HG02884 (cell line): ENCODE data around the gene GABRB1.

Experiments used
- ATAC-seq: cut with Tn5 transposase; IDR thresholded peaks from one replicate; pipeline ENCODE4 v1.9.1; 2021; ENCODE audit warnings: mild to moderate bottlenecking, moderate library complexity; ENCODE audit not compliant: unreplicated experiment

GABRB1 gene

DNA sequence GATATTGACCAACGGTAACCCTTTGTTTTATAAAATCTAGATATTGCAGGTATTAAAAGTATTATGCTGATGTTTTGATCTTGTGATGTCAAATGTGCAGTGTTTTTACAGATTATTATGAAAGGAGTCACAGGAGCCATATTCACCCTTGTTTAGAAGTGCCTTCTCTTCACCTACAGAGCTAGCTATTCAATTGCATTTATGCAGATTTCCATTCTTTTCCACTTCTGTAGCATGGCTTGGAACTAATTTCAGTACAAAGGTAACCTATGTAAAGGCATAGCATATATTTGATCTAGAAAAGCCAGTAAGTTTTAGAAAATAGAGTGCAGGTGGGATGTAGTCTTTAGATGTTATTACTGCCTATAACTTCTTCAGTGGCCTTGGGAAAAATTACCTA lies 176.2 kb downstream of the GABRB1 start:
- no peak for ATAC-seq

DNA sequence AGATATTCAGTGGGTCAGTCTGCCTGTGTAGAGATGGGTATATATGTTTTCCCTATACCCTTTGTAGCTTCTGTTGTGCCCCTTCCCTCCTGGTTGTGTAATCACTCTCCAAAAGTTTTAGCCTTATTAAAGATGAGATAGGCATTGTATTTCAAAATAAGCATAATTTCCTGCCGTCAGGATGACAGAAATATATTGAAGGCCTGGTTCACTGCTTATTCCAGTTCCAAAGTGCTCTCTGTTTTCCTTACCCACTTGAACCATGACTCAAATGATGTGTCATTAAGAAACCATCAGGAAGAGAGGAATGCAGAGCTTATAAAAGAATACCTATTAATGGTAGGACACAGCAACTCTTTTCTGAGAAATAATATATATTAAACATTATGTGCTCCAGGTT lies 178.5 kb downstream of the GABRB1 start:
- ATAC-seq: no peak

DNA sequence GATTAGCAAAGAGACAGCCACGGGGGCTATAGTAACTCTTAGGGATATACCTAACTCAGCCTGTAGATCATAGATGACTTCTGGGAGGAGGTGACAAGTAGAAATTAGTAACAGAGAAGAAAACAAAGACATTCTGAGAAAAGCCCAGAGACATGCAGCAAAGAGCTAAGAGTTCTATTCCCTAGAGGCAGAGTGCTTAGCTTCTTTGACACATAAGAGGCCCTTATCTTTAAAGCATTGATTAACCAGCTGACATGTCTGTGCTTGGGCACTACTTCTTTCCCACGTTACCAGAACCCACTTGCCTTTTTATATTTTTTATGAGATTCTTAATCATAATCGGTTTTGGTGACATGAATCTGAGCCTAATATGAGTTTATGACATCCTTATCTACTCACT lies 179.5 kb downstream of the GABRB1 start:
- ATAC-seq: no peak

DNA sequence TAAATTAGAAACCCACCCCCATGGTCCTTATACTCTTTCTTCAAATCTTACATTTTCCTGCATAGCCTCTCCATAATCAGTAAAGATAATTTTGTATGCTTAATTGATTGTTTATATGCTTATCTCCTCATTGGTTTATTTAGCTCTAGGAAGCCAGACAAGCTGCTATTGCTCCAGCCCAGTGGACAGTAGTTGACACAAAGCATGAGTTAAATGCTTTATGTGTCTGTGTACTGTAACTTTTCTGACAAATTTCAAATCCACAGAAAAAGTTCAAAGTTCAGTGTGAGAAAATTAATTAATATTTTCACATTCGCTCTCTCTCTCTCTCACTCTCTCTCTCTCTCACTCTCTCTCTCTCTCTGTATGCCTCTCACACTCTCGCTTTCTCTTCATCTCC lies 181.7 kb downstream of the GABRB1 start:
- ATAC-seq: no peak

DNA sequence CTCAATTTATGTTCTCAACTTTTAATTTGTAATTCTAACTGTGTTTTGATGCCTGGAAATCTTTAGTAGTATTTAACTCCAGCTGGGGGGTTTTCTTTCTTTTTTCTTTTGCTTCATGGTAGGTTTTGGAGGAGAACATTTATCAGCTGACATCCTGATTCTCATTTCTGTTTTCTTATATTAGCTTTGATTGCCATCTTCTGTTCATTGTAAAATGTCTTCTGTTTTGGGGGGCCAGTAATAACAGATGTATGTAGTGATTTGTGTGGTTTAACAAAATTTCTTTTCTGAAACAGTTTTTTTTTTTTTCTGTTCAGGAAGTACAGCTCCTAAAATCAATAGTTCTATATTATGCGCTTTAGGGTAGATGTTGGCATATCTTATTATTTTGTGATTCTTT lies 182.2 kb downstream of the GABRB1 start:
- no peak for ATAC-seq

DNA sequence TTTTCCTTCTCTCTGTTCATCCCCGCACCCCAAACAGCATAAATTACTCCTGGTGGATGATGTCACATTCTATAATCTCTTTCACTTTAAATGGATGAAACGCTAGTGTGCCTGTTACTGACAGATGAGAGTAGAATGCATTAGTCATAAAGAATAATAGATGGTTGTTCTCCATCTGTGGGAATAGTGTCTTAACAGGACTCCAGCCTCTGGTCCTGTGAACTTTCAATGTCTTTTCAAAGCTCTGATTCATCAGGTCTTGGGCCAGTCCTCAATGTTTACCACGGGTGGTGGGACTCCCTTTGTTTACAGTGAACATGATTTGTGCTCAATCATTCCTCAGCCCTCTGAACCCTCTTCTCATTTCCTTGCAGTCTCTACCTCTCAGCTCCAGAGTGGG lies 182.6 kb downstream of the GABRB1 start:
- no peak for ATAC-seq

DNA sequence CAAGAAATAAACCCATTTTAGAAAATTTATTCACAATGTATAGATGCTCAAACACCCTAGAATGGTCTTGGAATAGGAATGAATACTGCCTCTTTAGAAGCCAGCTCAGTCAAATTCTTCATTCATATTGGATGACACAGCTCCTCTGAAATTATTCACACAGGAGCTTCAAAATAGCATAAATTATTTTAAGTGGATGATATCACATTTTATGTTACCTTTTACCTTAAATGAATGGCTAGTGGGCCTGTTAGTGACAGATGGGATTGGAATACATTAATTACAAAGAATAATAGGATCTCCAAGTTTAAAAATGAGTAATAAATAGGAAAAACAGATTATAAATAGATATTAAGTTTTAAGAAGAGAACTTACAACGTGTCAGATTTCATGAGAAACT lies 184.4 kb downstream of the GABRB1 start:
- ATAC-seq: no peak

DNA sequence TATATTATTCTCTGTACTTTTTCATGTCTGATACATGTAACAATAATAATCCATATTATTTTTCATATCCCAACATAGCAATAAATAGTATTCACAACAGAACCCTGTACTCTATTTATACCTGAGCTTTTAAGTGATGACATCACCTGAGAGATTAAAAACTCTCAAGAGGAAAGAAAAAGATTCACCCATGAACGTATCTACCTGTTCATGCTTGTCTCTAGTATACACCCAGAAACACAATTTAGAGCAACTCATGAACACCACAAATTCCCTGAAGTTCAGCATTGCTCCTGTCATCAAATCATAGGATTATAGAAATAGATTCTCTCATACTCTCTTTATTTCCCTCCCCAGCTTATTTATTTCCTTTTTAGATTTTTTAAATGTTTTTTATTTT lies 185.9 kb downstream of the GABRB1 start:
- no peak for ATAC-seq

DNA sequence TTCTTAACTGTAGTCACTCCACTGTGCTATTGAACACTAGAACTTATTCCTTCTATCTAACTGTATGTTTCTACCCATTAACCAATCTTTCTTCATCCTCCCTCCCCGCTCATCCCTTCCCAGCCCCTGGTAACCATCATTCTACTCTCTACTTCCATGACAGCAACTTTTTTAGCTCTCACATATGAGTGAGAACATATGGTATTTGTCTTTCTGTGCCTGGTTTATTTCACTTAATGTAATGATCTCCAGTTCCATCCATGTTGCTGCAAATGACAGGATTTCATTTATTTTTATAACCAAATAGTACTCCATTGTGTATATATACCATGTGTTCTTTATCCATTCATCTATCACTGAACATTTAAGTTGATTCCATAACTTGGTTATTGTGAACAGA lies 186.5 kb downstream of the GABRB1 start:
- ATAC-seq: no peak

DNA sequence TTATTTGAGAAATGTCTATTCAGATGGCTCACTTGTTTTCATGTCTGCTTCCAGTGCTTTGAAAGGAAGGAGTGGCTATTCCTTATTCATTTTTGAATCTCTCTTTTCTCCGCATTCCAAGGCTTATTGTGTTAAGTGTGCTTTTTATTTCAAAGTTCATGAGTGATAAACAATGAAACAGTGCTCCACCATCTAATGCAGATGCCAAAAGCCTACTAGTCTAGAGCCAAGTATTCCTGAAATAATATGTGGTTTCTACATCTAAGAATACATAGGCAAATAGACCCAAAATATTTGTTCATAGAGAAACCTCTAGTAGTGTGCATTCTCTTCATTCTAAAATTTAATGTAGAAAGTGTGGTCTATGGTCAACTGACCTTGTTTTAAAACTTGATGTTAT lies 187.3 kb downstream of the GABRB1 start:
- ATAC-seq: no peak

DNA sequence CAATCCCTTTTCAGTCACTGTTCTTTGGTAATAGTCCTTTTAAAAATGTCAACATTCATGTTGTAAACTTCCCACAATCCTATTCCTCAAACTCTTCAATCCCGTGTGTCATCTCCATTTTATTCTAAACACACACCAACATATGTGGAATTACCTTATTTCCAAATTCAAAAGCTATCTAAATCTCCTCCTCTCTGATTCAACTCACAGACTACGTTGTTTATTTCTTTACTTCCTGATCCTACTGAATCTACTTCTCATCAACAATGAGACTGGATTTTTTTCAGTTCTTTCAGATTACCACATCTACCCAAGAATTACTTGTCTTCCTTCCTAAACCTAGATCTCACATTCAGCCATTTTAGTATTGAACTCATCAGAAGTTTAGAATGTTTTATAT lies 188.2 kb downstream of the GABRB1 start:
- no peak for ATAC-seq

DNA sequence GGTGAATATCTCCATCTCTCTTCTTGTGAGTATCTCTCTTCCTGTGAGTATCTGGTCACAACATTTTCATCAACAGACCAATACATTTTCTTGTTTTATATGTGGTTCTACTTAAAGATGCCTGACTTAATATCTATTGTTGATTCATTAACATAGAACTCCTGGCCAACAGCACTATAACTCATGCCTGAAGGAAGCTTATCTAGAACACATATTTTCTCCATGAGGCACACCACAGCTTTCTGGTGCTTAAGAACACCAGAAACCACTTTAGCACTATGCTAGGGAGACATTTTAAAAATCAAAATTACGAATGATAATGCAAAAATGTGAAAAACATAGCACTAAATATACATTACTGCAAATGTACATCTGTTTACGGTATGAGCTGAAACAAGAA lies 190.4 kb downstream of the GABRB1 start:
- no peak for ATAC-seq

DNA sequence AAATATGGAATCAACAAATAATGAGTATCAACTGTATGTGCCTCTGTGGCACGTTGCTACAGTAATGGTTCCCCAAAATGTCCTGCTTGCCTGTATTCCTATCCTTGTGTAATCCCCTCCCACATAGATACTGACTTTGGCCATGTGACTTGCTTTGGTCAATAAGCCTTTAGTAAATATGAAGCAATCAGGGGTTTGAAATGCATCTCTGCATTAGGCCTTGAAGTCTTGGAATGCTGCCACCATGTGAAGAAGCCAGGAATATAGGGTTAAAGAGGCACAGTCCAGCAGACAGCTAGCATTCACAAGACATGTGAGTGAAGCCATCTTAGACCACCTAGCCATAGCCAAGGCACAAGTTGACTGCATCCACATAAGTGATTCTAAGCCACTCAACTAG lies 190.9 kb downstream of the GABRB1 start:
- no peak for ATAC-seq

DNA sequence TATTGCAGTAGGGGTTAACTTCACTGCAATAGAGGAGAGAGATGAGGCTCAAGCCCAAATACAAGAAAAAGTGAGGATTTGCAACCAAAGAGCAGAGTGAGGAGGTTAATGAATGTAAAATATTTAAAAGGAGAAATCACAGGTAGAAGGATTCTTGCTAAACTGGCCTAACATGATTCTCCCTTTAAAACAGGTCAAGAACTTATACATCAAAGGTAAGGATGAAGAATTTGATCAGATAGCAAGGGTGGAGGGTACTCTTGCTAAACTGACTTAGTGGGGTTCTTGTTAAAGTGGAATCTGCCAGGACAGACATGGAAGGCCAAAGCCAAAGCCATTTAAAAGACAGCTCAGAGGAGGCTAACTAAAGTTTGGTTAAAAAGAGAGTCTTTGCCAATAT lies 193.0 kb downstream of the GABRB1 start:
- ATAC-seq: no peak

DNA sequence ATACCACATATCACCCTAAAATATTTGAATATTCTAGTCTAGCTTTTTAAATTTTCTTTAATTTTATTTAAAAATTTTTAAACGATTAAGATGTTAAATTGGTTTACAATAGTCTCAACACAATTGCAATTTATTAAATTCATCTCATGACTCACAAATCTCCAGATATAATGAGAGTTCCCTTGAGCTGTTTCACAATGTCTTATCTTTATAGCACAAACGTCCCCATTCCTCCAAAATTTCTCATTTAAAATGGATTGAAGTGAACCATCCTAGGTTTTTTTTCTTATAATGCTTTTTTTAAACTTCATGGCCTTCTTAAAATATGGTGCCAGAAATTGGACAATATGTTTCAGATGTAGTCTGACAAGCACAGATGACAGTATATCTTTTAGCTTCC lies 204.4 kb downstream of the GABRB1 start:
- ATAC-seq: no peak

DNA sequence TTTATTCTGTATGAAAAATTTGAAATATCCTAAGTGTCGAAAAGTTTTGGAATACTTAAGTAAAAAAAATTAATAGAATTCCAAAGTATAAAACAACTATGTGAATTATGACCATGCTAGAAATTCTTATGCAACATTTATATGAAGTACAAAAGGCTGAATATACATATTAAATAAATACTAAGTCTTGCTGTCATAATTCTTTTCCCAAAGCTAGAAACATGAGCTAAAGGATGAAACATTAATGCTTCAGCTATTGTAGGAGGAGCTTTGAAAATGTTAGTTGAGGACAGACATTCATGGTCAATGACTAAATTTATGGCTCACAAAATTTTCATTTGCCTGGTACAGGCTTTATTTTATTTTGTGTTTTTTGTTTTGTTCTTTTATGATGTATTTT lies 207.3 kb downstream of the GABRB1 start:
- ATAC-seq: no peak

DNA sequence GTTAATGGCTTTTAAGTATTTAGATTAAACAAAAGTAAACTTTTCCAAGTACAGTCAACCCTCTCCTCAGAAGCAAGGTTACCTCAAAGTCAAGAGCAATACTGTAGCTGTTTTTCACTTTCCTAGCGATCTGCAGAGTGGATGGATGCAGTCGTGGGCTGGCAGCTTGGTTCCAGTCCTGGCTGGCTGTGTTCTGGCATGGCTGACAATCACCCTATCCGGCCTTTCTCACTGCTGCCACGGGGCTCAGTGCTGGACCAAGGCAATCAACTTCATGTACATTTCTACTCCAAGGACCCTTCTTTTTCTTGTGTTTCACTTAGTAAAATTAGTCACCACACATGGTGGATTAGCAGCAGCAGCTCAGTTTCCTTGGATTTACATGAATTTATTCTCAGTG lies 208.3 kb downstream of the GABRB1 start:
- no peak for ATAC-seq

DNA sequence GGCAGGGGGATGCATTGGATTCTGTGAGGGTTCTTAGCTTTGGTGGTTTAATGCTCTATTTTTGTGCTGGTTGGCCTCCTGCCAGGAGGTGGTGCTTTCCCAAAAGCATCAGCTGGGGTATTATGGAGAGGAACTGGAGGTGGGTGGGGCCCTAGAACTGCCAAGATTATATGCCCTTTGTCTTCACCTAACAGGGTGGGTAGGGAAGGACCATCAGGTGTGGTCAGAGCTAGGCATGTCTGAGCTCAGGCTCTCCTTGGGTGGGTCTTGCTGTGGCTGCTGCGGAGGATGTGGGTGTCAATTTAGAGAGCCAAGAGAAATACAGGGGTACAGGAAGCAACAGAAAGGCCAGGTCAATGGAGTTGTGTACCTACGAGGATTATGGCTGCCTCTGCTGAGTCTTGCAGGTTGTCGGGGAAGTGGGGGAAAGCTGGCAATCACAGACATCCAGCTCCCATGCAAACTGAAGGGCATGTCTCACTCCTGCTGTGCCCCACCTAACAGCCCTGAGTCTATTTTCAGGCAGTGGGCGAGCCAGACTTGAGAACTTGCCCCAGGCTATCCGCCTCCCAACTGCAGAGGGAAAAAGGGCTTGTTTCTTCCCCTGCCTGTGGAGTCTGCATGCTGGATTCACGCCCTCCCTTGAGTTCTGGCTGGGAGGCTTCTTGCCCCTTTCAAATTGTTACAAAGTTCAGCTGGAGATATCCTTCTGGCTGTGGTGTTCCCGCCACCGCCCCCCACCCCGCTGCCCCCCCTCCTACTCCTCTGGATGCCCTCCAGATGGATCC lies 220.2 kb downstream of the GABRB1 start:
- no peak for ATAC-seq

DNA sequence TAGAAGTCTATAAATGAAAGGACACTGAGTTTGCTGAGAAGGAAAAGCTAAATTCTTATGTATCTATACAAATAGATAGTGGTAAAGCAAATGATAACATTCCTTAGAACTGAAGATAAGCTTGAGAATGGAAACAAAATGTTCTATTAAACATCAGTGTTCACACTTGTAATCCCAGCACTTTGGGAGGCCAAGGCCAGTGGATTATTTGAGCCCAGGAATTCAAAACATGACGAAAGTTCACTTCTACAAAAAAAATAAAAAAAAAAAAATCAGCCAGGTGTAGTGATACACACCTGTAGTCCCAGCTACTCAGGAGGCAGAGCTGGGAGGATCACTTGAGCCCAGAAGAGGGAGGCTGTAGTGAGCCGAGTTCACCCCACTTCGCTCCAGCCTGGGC lies 232.4 kb downstream of the GABRB1 start:
- no peak for ATAC-seq

DNA sequence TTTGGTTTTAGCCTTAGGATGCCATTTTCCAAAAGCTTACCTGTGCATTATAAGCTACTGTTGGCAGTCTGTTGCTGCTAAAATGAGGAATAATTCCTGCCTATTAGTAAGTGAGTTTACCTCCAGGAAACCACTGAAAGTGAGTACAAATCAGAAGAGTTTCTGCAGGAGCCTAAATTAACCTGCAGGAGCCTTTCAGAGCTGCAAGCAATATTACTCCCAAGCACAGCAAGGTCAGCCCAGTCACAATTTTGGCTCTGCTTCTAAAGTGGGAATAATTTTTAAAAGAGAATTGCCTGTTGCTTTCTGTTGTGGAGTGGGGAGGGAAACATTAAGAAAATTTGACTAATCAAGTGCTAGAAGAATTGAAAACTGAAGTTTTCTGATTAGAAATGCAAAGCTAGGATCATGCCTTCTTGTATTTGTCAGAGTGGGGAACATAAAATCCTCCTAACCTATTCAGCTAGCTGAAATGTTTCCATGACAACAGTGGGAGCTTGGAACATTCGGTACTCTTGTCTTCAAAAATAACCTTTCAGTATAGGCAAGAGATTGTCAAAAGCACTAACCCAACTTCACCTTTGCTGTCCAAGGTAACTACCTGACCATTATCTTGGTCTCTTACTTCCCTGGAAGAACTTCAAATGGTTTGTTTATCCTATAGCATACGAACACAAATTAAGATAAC lies 239.0 kb downstream of the GABRB1 start:
- ATAC-seq: no peak

DNA sequence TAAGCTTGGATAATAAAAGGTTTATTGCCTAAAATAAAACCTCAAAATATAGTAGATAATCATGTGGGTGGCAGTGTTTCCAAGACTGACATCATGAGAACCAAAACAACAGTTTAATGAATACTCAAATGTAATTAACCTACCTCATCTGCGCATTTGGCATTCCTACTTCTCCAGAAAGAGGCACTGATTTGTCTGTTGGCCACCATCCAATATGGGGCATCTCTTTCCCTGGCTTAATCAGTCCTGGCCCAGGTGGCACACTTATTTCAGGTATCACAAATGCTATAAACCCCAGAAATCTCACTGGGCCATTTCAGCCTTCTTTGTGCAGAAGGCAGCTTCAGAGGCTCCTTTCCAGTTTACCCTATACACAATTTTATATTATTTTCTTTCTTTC lies 239.9 kb downstream of the GABRB1 start:
- ATAC-seq: no peak

DNA sequence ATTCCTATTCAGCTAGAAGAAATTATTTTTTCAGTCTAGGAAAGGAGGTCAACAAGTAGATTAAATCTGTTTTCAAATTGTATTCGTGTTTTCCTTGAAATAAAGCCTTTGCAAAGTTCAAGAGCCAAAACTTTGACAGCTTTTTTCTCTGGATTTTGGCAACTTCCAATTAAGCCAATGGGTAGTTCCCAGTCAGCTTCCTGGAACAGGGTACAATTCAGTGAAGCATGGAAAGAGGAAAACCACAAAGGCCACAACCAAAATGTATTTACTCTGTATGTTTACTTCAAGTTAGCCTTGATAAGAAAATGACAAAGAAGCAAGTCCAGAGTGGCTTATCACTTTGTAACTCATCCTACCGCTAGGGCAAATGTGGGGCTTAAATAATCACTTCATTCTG lies 243.5 kb downstream of the GABRB1 start:
- ATAC-seq: no peak

DNA sequence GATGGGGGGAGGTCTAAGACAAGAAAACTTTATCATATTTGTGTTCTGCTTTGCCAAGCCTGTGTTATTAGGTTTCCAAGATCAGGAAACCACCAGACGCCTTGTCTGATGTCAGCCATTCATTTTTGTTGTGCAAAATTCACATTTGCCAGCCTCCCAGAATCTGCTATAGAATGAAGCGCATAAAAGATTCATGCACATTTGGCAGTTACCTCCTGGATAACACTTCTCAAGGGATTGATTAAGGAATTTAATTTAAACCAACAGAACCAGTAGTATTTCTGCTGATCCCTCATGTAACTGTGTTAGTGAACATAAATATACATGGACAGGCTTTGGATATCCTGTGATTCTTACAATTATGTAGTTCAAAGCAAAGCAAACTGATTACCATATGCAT lies 244.2 kb downstream of the GABRB1 start:
- ATAC-seq: no peak
